SK-N-SH treated with all-trans-retinoic acid at 6 μM for 48 hours (cell line): ENCODE results near the gene ATXN7.

Experiments
- ATAC-seq: fragments of 200-7000 bp; cut with Tn5 transposase; 3 replicates; pipeline ENCODE4 v1.9.1; 2020; ENCODE audit warnings: mild to moderate bottlenecking, moderate library complexity
- ARNTL ChIP-seq: fragments of 450-650 bp; formaldehyde crosslinking; IDR thresholded peaks from 2 replicates; pipeline ENCODE4 v1.5.0; 2020; ENCODE audit warnings: low read depth, mild to moderate bottlenecking, moderate library complexity, borderline replicate concordance
- BACH2 ChIP-seq: fragments of 250-450 bp; sonication (Bioruptor Pico); IDR thresholded peaks from 2 replicates; pipeline ENCODE4 v1.9.0; 2021; ENCODE audit warnings: mild to moderate bottlenecking, borderline replicate concordance
- ESRRG ChIP-seq: fragments of 250-450 bp; sonication (Bioruptor Pico); IDR thresholded peaks from 2 replicates; pipeline ENCODE4 v1.6.1; 2021; ENCODE audit warnings: mild to moderate bottlenecking
- GLIS3 ChIP-seq: fragments of 250-450 bp; sonication (Bioruptor Pico); IDR thresholded peaks from 2 replicates; pipeline ENCODE4 v1.5.0; 2020; ENCODE audit warnings: mild to moderate bottlenecking, moderate library complexity
- ISL1 ChIP-seq: fragments of 250-450 bp; sonication (Bioruptor Pico); IDR thresholded peaks from 2 replicates; pipeline ENCODE4 v2.1.2; 2022; ENCODE audit warnings: mild to moderate bottlenecking, moderate library complexity
- OSR1 ChIP-seq: fragments of 250-450 bp; sonication (Bioruptor Pico); IDR thresholded peaks from 2 replicates; pipeline ENCODE4 v1.8.0; 2022; ENCODE audit warnings: moderate library complexity, mild to moderate bottlenecking, inconsistent platforms
- PPARA ChIP-seq: fragments of 250-450 bp; sonication (Bioruptor Pico); IDR thresholded peaks from 2 replicates; pipeline ENCODE4 v1.5.0; 2020; ENCODE audit warnings: mild to moderate bottlenecking, borderline replicate concordance
- RARB ChIP-seq: fragments of 250-450 bp; sonication (Bioruptor Pico); IDR thresholded peaks from 2 replicates; pipeline ENCODE4 v1.8.0; 2021; ENCODE audit warnings: mild to moderate bottlenecking, moderate library complexity
- SNAI2 ChIP-seq: fragments of 250-450 bp; sonication (Bioruptor Pico); IDR thresholded peaks from 2 replicates; pipeline ENCODE4 v1.5.0; 2020; ENCODE audit warnings: mild to moderate bottlenecking, moderate library complexity
- TCF4 ChIP-seq: fragments of 250-450 bp; sonication (Bioruptor Pico); IDR thresholded peaks from 2 replicates; pipeline ENCODE4 v1.8.0; 2021; ENCODE audit warnings: mild to moderate bottlenecking, moderate library complexity, borderline replicate concordance
- TOX ChIP-seq: fragments of 250-450 bp; sonication (Bioruptor Pico); IDR thresholded peaks from 2 replicates; pipeline ENCODE4 v1.8.0; 2021; ENCODE audit warnings: mild to moderate bottlenecking, moderate library complexity, borderline replicate concordance
- ZC3H10 ChIP-seq: fragments of 250-450 bp; sonication (Bioruptor Pico); IDR thresholded peaks from 2 replicates; pipeline ENCODE4 v1.5.1; 2021; ENCODE audit warnings: mild to moderate bottlenecking, moderate library complexity
- ZFP3 ChIP-seq: fragments of 250-450 bp; sonication (Bioruptor Pico); IDR thresholded peaks from 2 replicates; pipeline ENCODE4 v1.5.0; 2020; ENCODE audit warnings: mild to moderate bottlenecking, moderate library complexity
- ZFP30 ChIP-seq: fragments of 450-650 bp; formaldehyde crosslinking; IDR thresholded peaks from 2 replicates; pipeline ENCODE4 v1.5.0; 2022; ENCODE audit warnings: mild to moderate bottlenecking, moderate library complexity
- ZNF565 ChIP-seq: fragments of 450-650 bp; formaldehyde crosslinking; conservative IDR thresholded peaks from 2 replicates; pipeline ENCODE4 v1.5.0; 2020; ENCODE audit warnings: low read depth, mild to moderate bottlenecking, moderate library complexity
- ZNF70 ChIP-seq: fragments of 450-650 bp; formaldehyde crosslinking; IDR thresholded peaks from 2 replicates; pipeline ENCODE4 v1.5.0; 2020; ENCODE audit warnings: mild to moderate bottlenecking, moderate library complexity
- ZNF8 ChIP-seq: fragments of 450-650 bp; formaldehyde crosslinking; IDR thresholded peaks from 2 replicates; pipeline ENCODE4 v1.5.0; 2020; ENCODE audit warnings: mild to moderate bottlenecking, moderate library complexity
- TF ChIP-seq, protein P1 (sequence below): fragments of 250-450 bp; sonication (Bioruptor Pico); IDR thresholded peaks from 2 replicates; pipeline ENCODE4 v1.8.0; 2020; ENCODE audit warnings: mild to moderate bottlenecking, moderate library complexity, borderline replicate concordance
- TF ChIP-seq, protein P2 (sequence below): fragments of 250-450 bp; sonication (Bioruptor Pico); IDR thresholded peaks from 2 replicates; pipeline ENCODE4 v1.5.1; 2021; ENCODE audit warnings: mild to moderate bottlenecking, moderate library complexity
- TF ChIP-seq, protein P3 (sequence below): fragments of 250-450 bp; sonication (Bioruptor Pico); IDR thresholded peaks from 2 replicates; pipeline ENCODE4 v1.5.0; 2020; ENCODE audit warnings: mild to moderate bottlenecking, moderate library complexity
- TF ChIP-seq, protein P4 (sequence below): fragments of 250-450 bp; sonication (Bioruptor Pico); IDR thresholded peaks from 2 replicates; pipeline ENCODE4 v1.8.0; 2021; ENCODE audit warnings: low read depth, mild to moderate bottlenecking, moderate library complexity, borderline replicate concordance

The ATXN7 gene

DNA sequence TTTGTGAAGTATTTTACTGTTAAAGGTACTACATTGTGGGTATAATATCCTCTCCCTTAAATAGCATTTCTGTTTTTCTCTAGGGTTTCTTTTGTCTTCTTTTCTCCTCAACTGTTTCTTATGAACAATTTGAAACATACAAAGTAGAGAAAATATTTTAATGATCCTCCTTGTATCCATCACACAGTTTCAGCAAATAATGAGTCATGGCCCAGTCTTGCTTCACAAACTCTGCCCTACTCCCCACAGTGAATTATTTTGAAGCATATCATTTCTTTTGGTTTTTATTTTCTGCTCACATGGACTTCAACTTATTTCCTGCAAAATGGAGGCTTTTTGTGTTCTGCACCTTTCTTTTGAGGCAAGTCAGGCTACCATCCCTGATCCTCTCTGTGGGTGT, 54.7 kb downstream of the ATXN7 start:
- peak; percentile 70 for ATAC-seq
- no peak for TF ChIP-seq GLIS3 (CRISPR knock-in tag)
- TF ChIP-seq, protein P1, sequence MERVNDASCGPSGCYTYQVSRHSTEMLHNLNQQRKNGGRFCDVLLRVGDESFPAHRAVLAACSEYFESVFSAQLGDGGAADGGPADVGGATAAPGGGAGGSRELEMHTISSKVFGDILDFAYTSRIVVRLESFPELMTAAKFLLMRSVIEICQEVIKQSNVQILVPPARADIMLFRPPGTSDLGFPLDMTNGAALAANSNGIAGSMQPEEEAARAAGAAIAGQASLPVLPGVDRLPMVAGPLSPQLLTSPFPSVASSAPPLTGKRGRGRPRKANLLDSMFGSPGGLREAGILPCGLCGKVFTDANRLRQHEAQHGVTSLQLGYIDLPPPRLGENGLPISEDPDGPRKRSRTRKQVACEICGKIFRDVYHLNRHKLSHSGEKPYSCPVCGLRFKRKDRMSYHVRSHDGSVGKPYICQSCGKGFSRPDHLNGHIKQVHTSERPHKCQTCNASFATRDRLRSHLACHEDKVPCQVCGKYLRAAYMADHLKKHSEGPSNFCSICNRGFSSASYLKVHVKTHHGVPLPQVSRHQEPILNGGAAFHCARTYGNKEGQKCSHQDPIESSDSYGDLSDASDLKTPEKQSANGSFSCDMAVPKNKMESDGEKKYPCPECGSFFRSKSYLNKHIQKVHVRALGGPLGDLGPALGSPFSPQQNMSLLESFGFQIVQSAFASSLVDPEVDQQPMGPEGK (CRISPR knock-in tag): no peak
- TF ChIP-seq ZNF8 (CRISPR knock-in tag): no peak
- no peak for TF ChIP-seq OSR1 (CRISPR knock-in tag)
- TF ChIP-seq ARNTL (CRISPR knock-in tag): no peak
- no peak for TF ChIP-seq TOX
- no peak for TF ChIP-seq ZC3H10 (CRISPR knock-in tag)
- TF ChIP-seq BACH2 (CRISPR knock-in tag): no peak
- TF ChIP-seq, all 23 proteins: peak for 0

DNA sequence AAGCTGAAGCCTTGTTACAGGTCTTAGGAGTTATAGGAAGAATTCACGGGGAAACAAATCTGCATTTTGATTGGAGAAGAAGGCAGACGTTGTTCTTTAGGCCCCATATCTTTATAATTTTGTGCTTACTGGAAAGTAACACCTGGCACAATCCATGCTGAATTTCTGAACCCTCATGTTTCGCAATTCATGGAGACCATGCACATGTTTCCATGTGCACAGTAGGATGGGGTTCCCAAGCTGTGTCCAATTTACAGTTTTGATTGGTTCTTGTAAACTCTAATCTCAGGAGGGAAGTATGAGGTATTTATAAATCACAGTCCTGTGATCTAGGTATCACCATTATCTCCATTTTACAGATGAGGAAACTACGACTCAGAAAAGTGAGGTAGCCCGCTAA, 56.3 kb downstream of the ATXN7 start:
- TF ChIP-seq OSR1 (CRISPR knock-in tag): no peak

DNA sequence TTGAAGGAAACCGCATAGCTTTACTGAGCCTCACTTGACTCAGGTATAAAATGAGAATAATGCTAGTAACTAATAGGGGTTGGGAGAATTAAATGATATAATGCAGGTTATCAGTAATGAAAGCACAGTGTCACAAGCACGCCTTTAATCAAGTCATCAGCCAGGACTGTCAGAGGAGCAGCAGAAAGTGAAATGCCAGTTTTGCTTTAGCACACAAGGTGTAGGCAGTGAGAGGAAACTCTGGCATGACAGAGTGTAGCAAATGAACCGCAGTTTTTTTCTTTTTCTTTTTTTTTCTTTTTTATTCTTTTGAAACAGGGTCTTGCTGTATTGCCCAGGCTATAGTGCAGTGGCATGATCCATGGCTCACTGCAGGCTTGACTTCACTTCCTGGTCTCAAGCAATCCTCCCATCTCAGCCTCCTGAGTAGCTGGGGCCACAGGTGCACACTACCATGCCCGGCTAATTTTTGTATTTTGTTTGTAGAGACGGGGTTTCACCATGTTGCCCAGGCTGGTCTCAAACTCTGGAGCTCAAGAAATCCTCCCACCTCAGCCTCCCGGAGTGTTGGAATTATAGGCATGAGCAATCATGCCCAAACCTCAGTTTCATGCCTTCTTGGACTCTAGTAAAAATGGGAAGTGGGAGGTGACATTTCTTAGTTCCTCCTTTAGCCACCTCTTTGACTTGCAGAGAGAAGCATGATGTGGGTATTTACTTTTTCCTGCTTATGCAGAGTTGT, 58.2 kb downstream of the ATXN7 start:
- no peak for ATAC-seq
- TF ChIP-seq OSR1 (CRISPR knock-in tag) (no peak), ESRRG (CRISPR knock-in tag) (no peak), RARB (CRISPR knock-in tag) (no peak), ZFP3 (CRISPR knock-in tag) (no peak), SNAI2 (no peak), TOX (no peak), ZNF565 (no peak), ZNF70 (CRISPR knock-in tag) (no peak), PPARA (CRISPR knock-in tag) (no peak), ZC3H10 (CRISPR knock-in tag) (no peak), ZNF8 (CRISPR knock-in tag) (no peak), ISL1 (CRISPR knock-in tag) (no peak), BACH2 (CRISPR knock-in tag) (no peak), ARNTL (CRISPR knock-in tag) (no peak), TCF4 (CRISPR knock-in tag) (no peak), ZFP30 (CRISPR knock-in tag) (no peak)
- TF ChIP-seq, protein P2, sequence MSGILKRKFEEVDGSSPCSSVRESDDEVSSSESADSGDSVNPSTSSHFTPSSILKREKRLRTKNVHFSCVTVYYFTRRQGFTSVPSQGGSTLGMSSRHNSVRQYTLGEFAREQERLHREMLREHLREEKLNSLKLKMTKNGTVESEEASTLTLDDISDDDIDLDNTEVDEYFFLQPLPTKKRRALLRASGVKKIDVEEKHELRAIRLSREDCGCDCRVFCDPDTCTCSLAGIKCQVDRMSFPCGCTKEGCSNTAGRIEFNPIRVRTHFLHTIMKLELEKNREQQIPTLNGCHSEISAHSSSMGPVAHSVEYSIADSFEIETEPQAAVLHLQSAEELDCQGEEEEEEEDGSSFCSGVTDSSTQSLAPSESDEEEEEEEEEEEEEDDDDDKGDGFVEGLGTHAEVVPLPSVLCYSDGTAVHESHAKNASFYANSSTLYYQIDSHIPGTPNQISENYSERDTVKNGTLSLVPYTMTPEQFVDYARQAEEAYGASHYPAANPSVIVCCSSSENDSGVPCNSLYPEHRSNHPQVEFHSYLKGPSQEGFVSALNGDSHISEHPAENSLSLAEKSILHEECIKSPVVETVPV: no peak
- TF ChIP-seq, protein P1 (CRISPR knock-in tag): no peak
- TF ChIP-seq, protein P3, sequence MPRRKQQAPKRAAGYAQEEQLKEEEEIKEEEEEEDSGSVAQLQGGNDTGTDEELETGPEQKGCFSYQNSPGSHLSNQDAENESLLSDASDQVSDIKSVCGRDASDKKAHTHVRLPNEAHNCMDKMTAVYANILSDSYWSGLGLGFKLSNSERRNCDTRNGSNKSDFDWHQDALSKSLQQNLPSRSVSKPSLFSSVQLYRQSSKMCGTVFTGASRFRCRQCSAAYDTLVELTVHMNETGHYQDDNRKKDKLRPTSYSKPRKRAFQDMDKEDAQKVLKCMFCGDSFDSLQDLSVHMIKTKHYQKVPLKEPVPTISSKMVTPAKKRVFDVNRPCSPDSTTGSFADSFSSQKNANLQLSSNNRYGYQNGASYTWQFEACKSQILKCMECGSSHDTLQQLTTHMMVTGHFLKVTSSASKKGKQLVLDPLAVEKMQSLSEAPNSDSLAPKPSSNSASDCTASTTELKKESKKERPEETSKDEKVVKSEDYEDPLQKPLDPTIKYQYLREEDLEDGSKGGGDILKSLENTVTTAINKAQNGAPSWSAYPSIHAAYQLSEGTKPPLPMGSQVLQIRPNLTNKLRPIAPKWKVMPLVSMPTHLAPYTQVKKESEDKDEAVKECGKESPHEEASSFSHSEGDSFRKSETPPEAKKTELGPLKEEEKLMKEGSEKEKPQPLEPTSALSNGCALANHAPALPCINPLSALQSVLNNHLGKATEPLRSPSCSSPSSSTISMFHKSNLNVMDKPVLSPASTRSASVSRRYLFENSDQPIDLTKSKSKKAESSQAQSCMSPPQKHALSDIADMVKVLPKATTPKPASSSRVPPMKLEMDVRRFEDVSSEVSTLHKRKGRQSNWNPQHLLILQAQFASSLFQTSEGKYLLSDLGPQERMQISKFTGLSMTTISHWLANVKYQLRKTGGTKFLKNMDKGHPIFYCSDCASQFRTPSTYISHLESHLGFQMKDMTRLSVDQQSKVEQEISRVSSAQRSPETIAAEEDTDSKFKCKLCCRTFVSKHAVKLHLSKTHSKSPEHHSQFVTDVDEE (CRISPR knock-in tag): no peak
- TF ChIP-seq, protein P4, sequence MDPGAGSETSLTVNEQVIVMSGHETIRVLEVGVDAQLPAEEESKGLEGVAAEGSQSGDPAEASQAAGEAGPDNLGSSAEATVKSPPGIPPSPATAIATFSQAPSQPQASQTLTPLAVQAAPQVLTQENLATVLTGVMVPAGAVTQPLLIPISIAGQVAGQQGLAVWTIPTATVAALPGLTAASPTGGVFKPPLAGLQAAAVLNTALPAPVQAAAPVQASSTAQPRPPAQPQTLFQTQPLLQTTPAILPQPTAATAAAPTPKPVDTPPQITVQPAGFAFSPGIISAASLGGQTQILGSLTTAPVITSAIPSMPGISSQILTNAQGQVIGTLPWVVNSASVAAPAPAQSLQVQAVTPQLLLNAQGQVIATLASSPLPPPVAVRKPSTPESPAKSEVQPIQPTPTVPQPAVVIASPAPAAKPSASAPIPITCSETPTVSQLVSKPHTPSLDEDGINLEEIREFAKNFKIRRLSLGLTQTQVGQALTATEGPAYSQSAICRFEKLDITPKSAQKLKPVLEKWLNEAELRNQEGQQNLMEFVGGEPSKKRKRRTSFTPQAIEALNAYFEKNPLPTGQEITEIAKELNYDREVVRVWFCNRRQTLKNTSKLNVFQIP (CRISPR knock-in tag): no peak
- TF ChIP-seq, all 23 proteins: peak for 0

More for the DNA sequence above, 56.3 kb downstream of the ATXN7 start:
- ATAC-seq: no peak
